Esophagus squamous epithelium (tissue), 4 donors: ENCODE data around the gene MFF.

Source experiments
- CTCF ChIP-seq, 6 experiments: fragments of 450-650 bp in 4 of 6; fragments of 200-600 bp in 2 of 6; sonication (generic) in 2 of 6; IDR thresholded peaks; one replicate each; pipeline ENCODE4 v1.5.1; 2016 to 2019; ENCODE audit warnings: antibody characterized with exemption in 6 of 6, mild to moderate bottlenecking in 4 of 6, moderate library complexity in 4 of 6
- POLR2A ChIP-seq, 4 donors: fragments of 450-650 bp; IDR thresholded peaks; one replicate each; pipeline ENCODE4 v1.6.1; 2017; ENCODE audit warnings: antibody characterized with exemption in 4 of 4, mild to moderate bottlenecking in 4 of 4, moderate library complexity in 3 of 4

GRCh38 chr2:227324642-227324994 lies 433 bp upstream of the MFF start:
- no peak for TF ChIP-seq CTCF (IDR thresholded peaks at IDR 0.05)
- no peak for TF ChIP-seq POLR2A (IDR thresholded peaks at IDR 0.05)
